ENCODE measurements around the gene GRID1.

The GRID1 gene

GRCh38 chr10:86225103-86225782 is 141.4 kb downstream of the GRID1 start:
- Histone ChIP-seq H4K20me1 (ENCODE audit: insufficient read depth, low read length) (no peaks in the 10 kb centered on the region), H2AFZ (ENCODE audit: low read length) (no peak overlapping the region), H3K9me2 (ENCODE audit: low read depth, low read length) (no peaks in the 10 kb centered on the region), H3K9me3 (ENCODE audit: low read length) (no peaks in the 10 kb centered on the region), H3K36me3 (ENCODE audit: insufficient read depth, low read length) (no peaks in the 10 kb centered on the region), H3K79me2 (ENCODE audit: insufficient read depth, low read length) (no peaks in the 10 kb centered on the region), H3K4me3 (ENCODE audit: low read depth, low read length, poor library complexity, severe bottlenecking) (no peak overlapping the region), H3F3A (ENCODE audit: insufficient read depth, low read length) (no peaks in the 10 kb centered on the region), H3K4me1 (ENCODE audit: insufficient read depth, low read length, severe bottlenecking) (no peaks in the 10 kb centered on the region), H3K9ac (ENCODE audit: low read length) (no peak overlapping the region), H3K4me2 (ENCODE audit: low read length) (no peak overlapping the region), H3K27ac (ENCODE audit: low read depth, low read length, poor library complexity, severe bottlenecking) (no peak overlapping the region), H3K27me3 (ENCODE audit: insufficient read depth, low read length) (0 out of 2 replicates have a peak, but pooled peaks cover 4% of the 10 kb centered on the region)
- TF ChIP-seq EZH2 (IDR thresholded peaks at IDR 0.05; ENCODE audit: borderline replicate concordance, low read length) (no peak), CTCF (IDR thresholded peaks at IDR 0.05; ENCODE audit: low read length) (no peak)

- H3K9me2 ChIP-seq (ENCODE audit: low read depth, low read length) = no peaks in the 10 kb centered on the region
- no peaks in the 10 kb centered on the region for H3K4me1 ChIP-seq (ENCODE audit: insufficient read depth, low read length, severe bottlenecking)
- no peak overlapping the region for H3K4me2 ChIP-seq (ENCODE audit: low read length)
- H3K27me3 ChIP-seq (ENCODE audit: insufficient read depth, low read length) = 0 out of 2 replicates have a peak, but pooled peaks cover 4% of the 10 kb centered on the region
- TF ChIP-seq CTCF (IDR thresholded peaks at IDR 0.05; ENCODE audit: low read length) (no peak), EZH2 (IDR thresholded peaks at IDR 0.05; ENCODE audit: borderline replicate concordance, low read length) (no peak)
- no peaks in the 10 kb centered on the region for H4K20me1 ChIP-seq (ENCODE audit: insufficient read depth, low read length)
- H2AFZ ChIP-seq (ENCODE audit: low read length) = no peak overlapping the region
- no peaks in the 10 kb centered on the region for H3K9me3 ChIP-seq (ENCODE audit: low read length)
- H3K36me3 ChIP-seq (ENCODE audit: insufficient read depth, low read length) = no peaks in the 10 kb centered on the region
- H3K27ac ChIP-seq (ENCODE audit: low read depth, low read length, poor library complexity, severe bottlenecking) = no peak overlapping the region
- no peaks in the 10 kb centered on the region for H3F3A ChIP-seq (ENCODE audit: insufficient read depth, low read length)
- H3K79me2 ChIP-seq (ENCODE audit: insufficient read depth, low read length) = no peaks in the 10 kb centered on the region
- H3K4me3 ChIP-seq (ENCODE audit: low read depth, low read length, poor library complexity, severe bottlenecking) = no peak overlapping the region
- H3K9ac ChIP-seq (ENCODE audit: low read length) = no peak overlapping the region
Measured at GRCh38 chr10:86224354-86225102, 142.1 kb downstream of the GRID1 start.

GRCh38 chr10:86223256-86223655 is 143.3 kb downstream of the GRID1 start:
- TF ChIP-seq EZH2 (IDR thresholded peaks at IDR 0.05; ENCODE audit: borderline replicate concordance, low read length) (no peak), CTCF (IDR thresholded peaks at IDR 0.05; ENCODE audit: low read length) (no peak)
- no peak overlapping the region for H3K9ac ChIP-seq (ENCODE audit: low read length)
- no peaks in the 10 kb centered on the region for H3K79me2 ChIP-seq (ENCODE audit: insufficient read depth, low read length)
- H2AFZ ChIP-seq (ENCODE audit: low read length) = no peak overlapping the region
- H3K4me3 ChIP-seq (ENCODE audit: low read depth, low read length, poor library complexity, severe bottlenecking) = no peak overlapping the region
- H3K9me3 ChIP-seq (ENCODE audit: low read length) = no peaks in the 10 kb centered on the region
- 0 out of 2 replicates have a peak, but pooled peaks cover 4% of the 10 kb centered on the region for H3K27me3 ChIP-seq (ENCODE audit: insufficient read depth, low read length)
- H3K4me1 ChIP-seq (ENCODE audit: insufficient read depth, low read length, severe bottlenecking) = no peaks in the 10 kb centered on the region
- H3K4me2 ChIP-seq (ENCODE audit: low read length) = no peak overlapping the region
- no peaks in the 10 kb centered on the region for H3K36me3 ChIP-seq (ENCODE audit: insufficient read depth, low read length)
- no peaks in the 10 kb centered on the region for H4K20me1 ChIP-seq (ENCODE audit: insufficient read depth, low read length)
- no peaks in the 10 kb centered on the region for H3K9me2 ChIP-seq (ENCODE audit: low read depth, low read length)
- H3F3A ChIP-seq (ENCODE audit: insufficient read depth, low read length) = no peaks in the 10 kb centered on the region
- H3K27ac ChIP-seq (ENCODE audit: low read depth, low read length, poor library complexity, severe bottlenecking) = no peak overlapping the region
